MM.1S (cell line): ENCODE data around the gene CPEB4.

ENCODE experiments used
- DNase-seq: peaks from one replicate; pipeline ENCODE4 v3.0.0-alpha.2; 2015
- H2AFZ ChIP-seq: fragments of 300-600 bp; sonication (generic); 2 replicates; pipeline ENCODE4 v1.6.0; 2016; ENCODE audit warnings: antibody characterized with exemption, low read length
- H3F3A ChIP-seq: fragments of 300-600 bp; sonication (generic); 2 replicates; pipeline ENCODE4 v1.6.1; 2016; ENCODE audit warnings: mild to moderate bottlenecking, antibody characterized with exemption, low read length, moderate library complexity, mixed read lengths; ENCODE audit not compliant: insufficient read depth
- H3K27ac ChIP-seq: fragments of 300-600 bp; sonication (generic); 2 replicates; pipeline ENCODE4 v1.5.1; 2016; ENCODE audit warnings: mild to moderate bottlenecking, low read length
- H3K27me3 ChIP-seq: fragments of 300-600 bp; sonication (generic); replicated peaks from 2 replicates; pipeline ENCODE4 v1.6.0; 2016; ENCODE audit warnings: low read length; ENCODE audit not compliant: insufficient read depth
- H3K36me3 ChIP-seq: fragments of 300-600 bp; sonication (generic); replicated peaks from 2 replicates; pipeline ENCODE4 v1.6.1; 2016; ENCODE audit warnings: mild to moderate bottlenecking, low read length, mixed read lengths; ENCODE audit not compliant: insufficient read depth
- H3K4me1 ChIP-seq: fragments of 300-600 bp; sonication (generic); 2 replicates; pipeline ENCODE4 v1.6.1; 2016; ENCODE audit warnings: low read length, mixed read lengths
- H3K4me2 ChIP-seq: fragments of 300-600 bp; sonication (generic); 2 replicates; pipeline ENCODE4 v1.6.0; 2016; ENCODE audit warnings: low read depth, low read length
- H3K4me3 ChIP-seq: fragments of 300-600 bp; sonication (generic); 2 replicates; pipeline ENCODE4 v1.5.1; 2016; ENCODE audit warnings: low read length, mixed read lengths
- H3K79me2 ChIP-seq: fragments of 300-600 bp; sonication (generic); 2 replicates; pipeline ENCODE4 v1.6.1; 2016; ENCODE audit warnings: mixed run types, low read length, mixed read lengths
- H3K9ac ChIP-seq: fragments of 300-600 bp; sonication (generic); 2 replicates; pipeline ENCODE4 v1.6.1; 2016; ENCODE audit warnings: low read length, mixed read lengths
- H3K9me2 ChIP-seq: fragments of 300-600 bp; sonication (generic); replicated peaks from 2 replicates; pipeline ENCODE4 v1.6.1; 2016; ENCODE audit warnings: mild to moderate bottlenecking, low read length, mixed read lengths; ENCODE audit not compliant: insufficient read depth
- H3K9me3 ChIP-seq: fragments of 300-600 bp; sonication (generic); replicated peaks from 2 replicates; pipeline ENCODE4 v1.6.1; 2016; ENCODE audit warnings: mild to moderate bottlenecking, low read length, mixed read lengths; ENCODE audit not compliant: insufficient read depth
- H4K20me1 ChIP-seq: fragments of 300-600 bp; sonication (generic); 2 replicates; pipeline ENCODE4 v1.6.1; 2016; ENCODE audit warnings: mild to moderate bottlenecking, low read length, moderate library complexity, mixed read lengths; ENCODE audit not compliant: insufficient read depth
- CTCF ChIP-seq: fragments of 300-600 bp; sonication (generic); IDR thresholded peaks from 2 replicates; pipeline ENCODE4 v1.5.1; 2016; ENCODE audit warnings: antibody characterized with exemption, low read length, mixed read lengths
- EZH2 ChIP-seq: fragments of 300-600 bp; sonication (generic); optimal IDR thresholded peaks from 2 replicates; pipeline ENCODE3; 2017; ENCODE audit warnings: low read depth, mild to moderate bottlenecking, antibody characterized with exemption, low read length, mixed read lengths
- EZH2phosphoT487 ChIP-seq: fragments of 300-600 bp; sonication (generic); IDR thresholded peaks from 2 replicates; pipeline ENCODE4 v1.6.1; 2018; ENCODE audit warnings: antibody characterized with exemption, low read length

Gene CPEB4

GRCh38 chr5:173941758-173942401 lies 53.7 kb downstream of the CPEB4 start:
- no peaks in the 10 kb centered on the region for H3K4me1 ChIP-seq
- no peak overlapping the region for H3K9ac ChIP-seq
- H2AFZ ChIP-seq = no peak overlapping the region
- no peaks in the 10 kb centered on the region for H3K27me3 ChIP-seq
- TF ChIP-seq EZH2 (no peak), EZH2phosphoT487 (no peak), CTCF (no peak)
- peaks cover 9% of the 10 kb centered on the region; the same call in 1 of the 2 replicates for H3F3A ChIP-seq
- no peak overlapping the region for H3K4me2 ChIP-seq
- H3K79me2 ChIP-seq = peaks cover 100% of the 10 kb centered on the region
- no peak overlapping the region for H3K27ac ChIP-seq
- peaks cover 28% of the 10 kb centered on the region for H3K36me3 ChIP-seq
- peaks cover 30% of the 10 kb centered on the region for H4K20me1 ChIP-seq
- no peaks in the 10 kb centered on the region for H3K9me3 ChIP-seq
- no peak for DNase-seq
- no peak overlapping the region for H3K4me3 ChIP-seq
- no peaks in the 10 kb centered on the region for H3K9me2 ChIP-seq

DNA sequence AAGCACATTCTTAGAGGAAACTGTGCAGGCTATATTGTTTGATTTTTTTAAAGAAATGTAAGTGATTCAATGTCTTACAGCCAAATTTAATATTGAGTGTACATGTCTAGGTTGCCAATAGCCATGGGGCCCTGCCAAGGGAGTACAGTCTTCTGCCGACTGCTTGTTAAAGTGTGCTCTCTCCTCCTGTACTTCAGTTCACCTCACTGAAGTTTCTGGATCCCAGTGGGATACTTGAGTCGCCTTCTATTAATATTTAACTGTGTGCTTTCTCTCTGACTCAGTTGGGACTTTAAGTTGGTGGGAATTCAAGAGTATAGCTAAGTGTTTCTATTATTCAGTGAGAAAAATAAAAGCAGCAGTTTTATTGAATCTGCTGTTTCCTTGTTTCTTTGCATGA lies 56.4 kb downstream of the CPEB4 start:
- H3K27me3 ChIP-seq = no peaks in the 10 kb centered on the region
- H3K4me1 ChIP-seq = no peaks in the 10 kb centered on the region
- no peaks in the 10 kb centered on the region for H3K9me2 ChIP-seq
- H3K9ac ChIP-seq = no peak overlapping the region
- peaks cover 100% of the 10 kb centered on the region for H3K79me2 ChIP-seq
- H4K20me1 ChIP-seq = peaks cover 23% of the 10 kb centered on the region
- peaks cover 18% of the 10 kb centered on the region; the same call in 1 of the 2 replicates for H3F3A ChIP-seq
- DNase-seq = no peak
- H3K36me3 ChIP-seq = peaks cover 32% of the 10 kb centered on the region
- H2AFZ ChIP-seq = no peak overlapping the region
- no peak for TF ChIP-seq EZH2
- no peak for TF ChIP-seq CTCF
- TF ChIP-seq EZH2phosphoT487 = no peak
- no peak overlapping the region for H3K4me3 ChIP-seq
- H3K4me2 ChIP-seq = no peak overlapping the region
- no peaks in the 10 kb centered on the region for H3K9me3 ChIP-seq
- no peak overlapping the region for H3K27ac ChIP-seq

DNA sequence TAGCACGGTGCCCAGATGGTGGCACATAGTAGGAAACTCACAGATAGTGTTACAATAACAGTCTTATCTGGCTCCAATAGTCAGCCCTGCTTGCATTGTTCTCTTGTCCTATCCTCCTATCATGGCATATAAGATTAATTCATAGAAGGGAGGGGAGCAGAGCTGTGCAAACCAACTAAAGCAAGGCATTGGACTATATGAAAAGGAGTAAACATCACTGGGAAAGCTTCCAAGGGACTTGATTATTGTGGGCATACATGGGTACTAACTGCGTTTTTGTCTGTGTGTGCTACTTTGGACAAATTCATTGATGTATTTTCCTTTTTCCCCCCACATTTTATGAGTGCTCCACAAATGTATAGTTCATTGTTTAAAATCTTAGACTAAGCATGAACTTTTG lies 57.0 kb downstream of the CPEB4 start:
- H2AFZ ChIP-seq = no peak overlapping the region
- no peaks in the 10 kb centered on the region for H3K9me2 ChIP-seq
- peaks cover 100% of the 10 kb centered on the region for H3K79me2 ChIP-seq
- no peaks in the 10 kb centered on the region for H3K27me3 ChIP-seq
- DNase-seq = no peak
- H3K4me2 ChIP-seq = no peak overlapping the region
- H3K9me3 ChIP-seq = no peaks in the 10 kb centered on the region
- H3K9ac ChIP-seq = no peak overlapping the region
- H3F3A ChIP-seq = peaks cover 18% of the 10 kb centered on the region; the same call in 1 of the 2 replicates
- H3K27ac ChIP-seq = no peak overlapping the region
- H4K20me1 ChIP-seq = peaks cover 22% of the 10 kb centered on the region
- TF ChIP-seq CTCF (no peak), EZH2phosphoT487 (no peak), EZH2 (no peak)
- H3K4me1 ChIP-seq = no peaks in the 10 kb centered on the region
- peaks cover 34% of the 10 kb centered on the region for H3K36me3 ChIP-seq
- no peak overlapping the region for H3K4me3 ChIP-seq
